SK-N-DZ (cell line): ENCODE data around the gene HCRTR1.

Experiments used
- DNase-seq: peaks from one replicate; pipeline ENCODE4 v3.0.0-alpha.2; 2015; ENCODE audit warnings: low spot score

HCRTR1 gene

GRCh38 chr1:31650161-31651088 is 32.9 kb downstream of the HCRTR1 start:
- no peak for DNase-seq

GRCh38 chr1:31651089-31651420 is 33.6 kb downstream of the HCRTR1 start:
- DNase-seq, result no peak

GRCh38 chr1:31651766-31652165 is 34.3 kb downstream of the HCRTR1 start:
- no peak for DNase-seq

- no peak for DNase-seq
Measured at GRCh38 chr1:31652891-31653499, 35.5 kb downstream of the HCRTR1 start.

GRCh38 chr1:31653717-31654473 is 36.4 kb downstream of the HCRTR1 start:
- no peak for DNase-seq

- DNase-seq, result no peak
Measured at GRCh38 chr1:31654474-31654776, 36.9 kb downstream of the HCRTR1 start.

GRCh38 chr1:31655104-31655503 is 37.6 kb downstream of the HCRTR1 start:
- no peak for DNase-seq

GRCh38 chr1:31655756-31656155 is 38.3 kb downstream of the HCRTR1 start:
- DNase-seq, result no peak

GRCh38 chr1:31657020-31657804 is 39.7 kb downstream of the HCRTR1 start:
- DNase-seq, result no peak

GRCh38 chr1:31657972-31658510 is 40.6 kb downstream of the HCRTR1 start:
- DNase-seq, result no peak

GRCh38 chr1:31658721-31659120 is 41.2 kb downstream of the HCRTR1 start:
- DNase-seq, result no peak

GRCh38 chr1:31659889-31660288 is 42.4 kb downstream of the HCRTR1 start:
- no peak for DNase-seq

- DNase-seq, result no peak
Measured at GRCh38 chr1:31660871-31661455, 43.5 kb downstream of the HCRTR1 start.

GRCh38 chr1:31661856-31662255 is 44.4 kb downstream of the HCRTR1 start:
- DNase-seq, result no peak

- no peak for DNase-seq
Measured at GRCh38 chr1:31662463-31662862, 45.0 kb downstream of the HCRTR1 start.

- peak; percentile 28 for DNase-seq
Measured at GRCh38 chr1:31663622-31664452, 46.3 kb downstream of the HCRTR1 start.

GRCh38 chr1:31664528-31664927 is 47.0 kb downstream of the HCRTR1 start:
- no peak for DNase-seq

GRCh38 chr1:31665234-31665878 is 47.9 kb downstream of the HCRTR1 start:
- no peak for DNase-seq

- no peak for DNase-seq
Measured at GRCh38 chr1:31666263-31666963, 48.9 kb downstream of the HCRTR1 start.
